Measurements from ENCODE around the gene ADORA1.

ADORA1 gene

GRCh38 chr1:203185061-203185461 lies 57.5 kb downstream of the ADORA1 start:
- H3K23ac ChIP-seq (ENCODE audit: low read depth, low read length, poor library complexity) = no peak overlapping the region
- no peaks in the 10 kb centered on the region for H3K9me3 ChIP-seq (replicated peaks in 1 of 2; ENCODE audit: control insufficient read depth in 2 of 2, insufficient read depth in 1 of 2, low read depth in 1 of 2, low read length in 2 of 2)
- H3K36me3 ChIP-seq (replicated peaks in 1 of 2; ENCODE audit: control insufficient read depth in 2 of 2, insufficient read depth in 2 of 2, low read length in 2 of 2) = no peaks in the 10 kb centered on the region

GRCh38 chr1:203185585-203185984 lies 58.1 kb downstream of the ADORA1 start:
- no peak overlapping the region for H2BK12ac ChIP-seq (ENCODE audit: low read length)
- H3K23ac ChIP-seq (ENCODE audit: low read depth, low read length, poor library complexity) = no peak overlapping the region
- peaks cover 0 to 3% (median 0%) of the 10 kb centered on the region in 3 experiments for H3K27me3 ChIP-seq (ENCODE audit: control insufficient read depth in 3 of 3, insufficient read depth in 3 of 3, low read depth in 1 of 3, low read length in 3 of 3)
- no peaks in the 10 kb centered on the region for H3K79me1 ChIP-seq (ENCODE audit: low read depth, low read length)
- no peak overlapping the region for H4K91ac ChIP-seq (ENCODE audit: low read depth, low read length, poor library complexity)
- no peak overlapping the region for H3K27ac ChIP-seq (replicated peaks; ENCODE audit: low read length)
- no peak overlapping the region for H3K9ac ChIP-seq (ENCODE audit: low read depth, low read length, poor library complexity)
- no peak overlapping the region for H3K4me3 ChIP-seq (ENCODE audit: low read length in 2 of 2)
- WGBS, 2 donors (ENCODE audit: extremely low coverage in 2 of 2, insufficient read length in 2 of 2, insufficient replicate concordance in 1 of 2) = no CpG with 5 or more reads among the region's 4 CpGs
- H2AFZ ChIP-seq (ENCODE audit: low read length) = no peak overlapping the region
- H3K4me2 ChIP-seq (ENCODE audit: insufficient read depth, low read length, poor library complexity, severe bottlenecking) = no peak overlapping the region
- H2AK5ac ChIP-seq (ENCODE audit: low read depth, low read length) = peak overlapping the region; percentile 93
- H2BK120ac ChIP-seq (ENCODE audit: low read depth, low read length) = no peak overlapping the region
- no peak overlapping the region for H2BK5ac ChIP-seq (ENCODE audit: low read length)
- no peak overlapping the region for H4K8ac ChIP-seq (ENCODE audit: low read depth, low read length)
- no peaks in the 10 kb centered on the region for H3K9me3 ChIP-seq (replicated peaks in 1 of 2; ENCODE audit: control insufficient read depth in 2 of 2, insufficient read depth in 1 of 2, low read depth in 1 of 2, low read length in 2 of 2)
- peak overlapping the region; percentile 73 for H3K18ac ChIP-seq (ENCODE audit: low read length)
- H3K4me1 ChIP-seq (ENCODE audit: control insufficient read depth in 2 of 2, insufficient read depth in 1 of 2, low read depth in 1 of 2, low read length in 2 of 2) = peaks cover 22 to 25% of the 10 kb centered on the region in 2 donors
- H3K36me3 ChIP-seq (replicated peaks in 1 of 2; ENCODE audit: control insufficient read depth in 2 of 2, insufficient read depth in 2 of 2, low read length in 2 of 2) = no peaks in the 10 kb centered on the region
- DNase-seq (ENCODE audit: low spot score) = no peak
- no peak overlapping the region for H2BK15ac ChIP-seq (ENCODE audit: low read length)
- no peak overlapping the region for H3K14ac ChIP-seq (ENCODE audit: low read length)
- no peak overlapping the region for H3K4ac ChIP-seq (ENCODE audit: low read length)

More at GRCh38 chr1:203185061-203185461, 57.5 kb downstream of the ADORA1 start:
- Histone ChIP-seq H2BK120ac (ENCODE audit: low read depth, low read length) (no peak overlapping the region), H3K4me1 (ENCODE audit: control insufficient read depth in 2 of 2, insufficient read depth in 1 of 2, low read depth in 1 of 2, low read length in 2 of 2) (peaks cover 22 to 26% of the 10 kb centered on the region in 2 donors), H4K91ac (ENCODE audit: low read depth, low read length, poor library complexity) (no peak overlapping the region), H3K4me3 (ENCODE audit: low read length in 2 of 2) (peak overlapping the region in 1 of 2 donors; percentile 5), H3K27me3 (ENCODE audit: control insufficient read depth in 3 of 3, insufficient read depth in 3 of 3, low read depth in 1 of 3, low read length in 3 of 3) (peaks cover 0 to 3% (median 0%) of the 10 kb centered on the region in 3 experiments), H2BK12ac (ENCODE audit: low read length) (no peak overlapping the region), H3K27ac (replicated peaks; ENCODE audit: low read length) (no peak overlapping the region), H3K79me1 (ENCODE audit: low read depth, low read length) (no peaks in the 10 kb centered on the region), H3K4ac (ENCODE audit: low read length) (no peak overlapping the region), H2AFZ (ENCODE audit: low read length) (no peak overlapping the region), H2AK5ac (ENCODE audit: low read depth, low read length) (peak overlapping the region; percentile 93), H3K14ac (ENCODE audit: low read length) (no peak overlapping the region), H4K8ac (ENCODE audit: low read depth, low read length) (no peak overlapping the region), H3K4me2 (ENCODE audit: insufficient read depth, low read length, poor library complexity, severe bottlenecking) (no peak overlapping the region), H3K18ac (ENCODE audit: low read length) (peak overlapping the region; percentile 16), H2BK15ac (ENCODE audit: low read length) (no peak overlapping the region), H3K9ac (ENCODE audit: low read depth, low read length, poor library complexity) (no peak overlapping the region), H2BK5ac (ENCODE audit: low read length) (no peak overlapping the region)
- no CpG with 5 or more reads among the region's 10 CpGs for WGBS, 2 donors (ENCODE audit: extremely low coverage in 2 of 2, insufficient read length in 2 of 2, insufficient replicate concordance in 1 of 2)
- DNase-seq (ENCODE audit: low spot score) = no peak

- Histone ChIP-seq H2AK5ac (ENCODE audit: low read depth, low read length) (no peak overlapping the region), H4K8ac (ENCODE audit: low read depth, low read length) (no peak overlapping the region), H3K18ac (ENCODE audit: low read length) (peak overlapping the region; percentile 84), H2BK120ac (ENCODE audit: low read depth, low read length) (peak overlapping the region; percentile 26), H3K36me3 (replicated peaks in 1 of 2; ENCODE audit: control insufficient read depth in 2 of 2, insufficient read depth in 2 of 2, low read length in 2 of 2) (no peaks in the 10 kb centered on the region), H3K4me1 (ENCODE audit: control insufficient read depth in 2 of 2, insufficient read depth in 1 of 2, low read depth in 1 of 2, low read length in 2 of 2) (peaks cover 22 to 25% of the 10 kb centered on the region in 2 donors), H4K91ac (ENCODE audit: low read depth, low read length, poor library complexity) (no peak overlapping the region), H3K9ac (ENCODE audit: low read depth, low read length, poor library complexity) (no peak overlapping the region), H3K4ac (ENCODE audit: low read length) (no peak overlapping the region), H2BK12ac (ENCODE audit: low read length) (no peak overlapping the region), H3K79me1 (ENCODE audit: low read depth, low read length) (no peaks in the 10 kb centered on the region), H3K9me3 (replicated peaks in 1 of 2; ENCODE audit: control insufficient read depth in 2 of 2, insufficient read depth in 1 of 2, low read depth in 1 of 2, low read length in 2 of 2) (no peaks in the 10 kb centered on the region), H3K4me2 (ENCODE audit: insufficient read depth, low read length, poor library complexity, severe bottlenecking) (no peak overlapping the region), H3K27me3 (ENCODE audit: control insufficient read depth in 3 of 3, insufficient read depth in 3 of 3, low read depth in 1 of 3, low read length in 3 of 3) (peaks cover 0 to 3% (median 0%) of the 10 kb centered on the region in 3 experiments), H2BK15ac (ENCODE audit: low read length) (peak overlapping the region; percentile 2), H3K4me3 (ENCODE audit: low read length in 2 of 2) (no peak overlapping the region), H3K14ac (ENCODE audit: low read length) (no peak overlapping the region), H2BK5ac (ENCODE audit: low read length) (no peak overlapping the region), H2AFZ (ENCODE audit: low read length) (no peak overlapping the region), H3K23ac (ENCODE audit: low read depth, low read length, poor library complexity) (no peak overlapping the region), H3K27ac (replicated peaks; ENCODE audit: low read length) (no peak overlapping the region)
- no CpG with 5 or more reads among the region's 5 CpGs for WGBS, 2 donors (ENCODE audit: extremely low coverage in 2 of 2, insufficient read length in 2 of 2, insufficient replicate concordance in 1 of 2)
- no peak for DNase-seq (ENCODE audit: low spot score)
These were observed 58.5 kb downstream of the ADORA1 start for GRCh38 chr1:203186091-203186445.

GRCh38 chr1:203186446-203187303 lies 59.1 kb downstream of the ADORA1 start, which contains the start of gene CHI3L1:
Gene CHI3L1 (minus strand): TSS chr1:203186704. CDS start chr1:203186623, 81 bp downstream.
- peaks cover 22 to 24% of the 10 kb centered on the region in 2 donors for H3K4me1 ChIP-seq (ENCODE audit: control insufficient read depth in 2 of 2, insufficient read depth in 1 of 2, low read depth in 1 of 2, low read length in 2 of 2)
- no peak within 1 kb of the TSS for H2BK5ac ChIP-seq (ENCODE audit: low read length)
- no peak within 1 kb of the TSS for H3K27ac ChIP-seq (replicated peaks; ENCODE audit: low read length)
- H2AK5ac ChIP-seq (ENCODE audit: low read depth, low read length) = peak within 1 kb of the TSS; percentile 9
- H3K36me3 ChIP-seq (replicated peaks in 1 of 2; ENCODE audit: control insufficient read depth in 2 of 2, insufficient read depth in 2 of 2, low read length in 2 of 2) = no peaks in the 10 kb centered on the region
- no peak within 1 kb of the TSS for H3K23ac ChIP-seq (ENCODE audit: low read depth, low read length, poor library complexity)
- H3K4ac ChIP-seq (ENCODE audit: low read length) = peak within 1 kb of the TSS; percentile 56
- WGBS, 2 donors (ENCODE audit: extremely low coverage in 2 of 2, insufficient read length in 2 of 2, insufficient replicate concordance in 1 of 2) = no CpG with 5 or more reads among the region's 14 CpGs
- H4K91ac ChIP-seq (ENCODE audit: low read depth, low read length, poor library complexity) = no peak within 1 kb of the TSS
- H3K9me3 ChIP-seq (replicated peaks in 1 of 2; ENCODE audit: control insufficient read depth in 2 of 2, insufficient read depth in 1 of 2, low read depth in 1 of 2, low read length in 2 of 2) = no peaks in the 10 kb centered on the region
- DNase-seq (ENCODE audit: low spot score) = no peak
- H3K18ac ChIP-seq (ENCODE audit: low read length) = peak within 1 kb of the TSS; percentile 84
- no peak within 1 kb of the TSS for H3K4me2 ChIP-seq (ENCODE audit: insufficient read depth, low read length, poor library complexity, severe bottlenecking)
- H2BK15ac ChIP-seq (ENCODE audit: low read length) = peak within 1 kb of the TSS; percentile 2
- no peak within 1 kb of the TSS for H3K4me3 ChIP-seq (ENCODE audit: low read length in 2 of 2)
- H3K9ac ChIP-seq (ENCODE audit: low read depth, low read length, poor library complexity) = no peak within 1 kb of the TSS
- H2BK120ac ChIP-seq (ENCODE audit: low read depth, low read length) = peak within 1 kb of the TSS; percentile 26
- H4K8ac ChIP-seq (ENCODE audit: low read depth, low read length) = no peak within 1 kb of the TSS
- peaks cover 0 to 3% (median 0%) of the 10 kb centered on the region in 3 experiments for H3K27me3 ChIP-seq (ENCODE audit: control insufficient read depth in 3 of 3, insufficient read depth in 3 of 3, low read depth in 1 of 3, low read length in 3 of 3)
- H2AFZ ChIP-seq (ENCODE audit: low read length) = peak within 1 kb of the TSS; percentile 84
- no peak within 1 kb of the TSS for H3K14ac ChIP-seq (ENCODE audit: low read length)
- no peaks in the 10 kb centered on the region for H3K79me1 ChIP-seq (ENCODE audit: low read depth, low read length)
- H2BK12ac ChIP-seq (ENCODE audit: low read length) = no peak within 1 kb of the TSS

Measured in neuronal stem cell (in vitro differentiated cells).